Measurements from ENCODE around the gene ELP4. TPM values are rescaled to one million over a fixed set of nuclear protein-coding genes. Genes with fewer than 3 reads are reported as not detected.

ELP4 gene
- polyA plus RNA-seq, 3 donors, result 6.0 to 17.8 (median 16.4) TPM

- no peak overlapping the region for H3K4me3 Mint-ChIP-seq
- no peaks in the 10 kb centered on the region for H4K20me1 ChIP-seq (ENCODE audit: insufficient read depth, low read length)
- H3K79me2 ChIP-seq (ENCODE audit: insufficient read depth, low read length), result no peaks in the 10 kb centered on the region
- no peak overlapping the region for H3K4me3 ChIP-seq (replicated peaks in 1 of 3; ENCODE audit: low read depth in 2 of 3, low read length in 3 of 3)
- H3K4me1 Mint-ChIP-seq, result peaks cover 12% of the 10 kb centered on the region
- intact Hi-C loops (cut with micrococcal nuclease), result no loop called here
- no peaks in the 10 kb centered on the region for H3K36me3 ChIP-seq (replicated peaks in 1 of 2; ENCODE audit: control insufficient read depth in 1 of 2, insufficient read depth in 2 of 2, low read length in 2 of 2)
- WGBS (ENCODE audit: insufficient coverage), result 83% methylated on average over 2 of the region's 4 CpGs
- H3K9ac ChIP-seq (ENCODE audit: insufficient read depth, low read length, poor library complexity, severe bottlenecking), result no peak overlapping the region
- DNase-seq, result no peak
- no peaks in the 10 kb centered on the region for H3K4me1 ChIP-seq (ENCODE audit: control insufficient read depth in 1 of 2, insufficient read depth in 2 of 2, low read length in 2 of 2)
- peaks cover 0 to 10% (median 3%) of the 10 kb centered on the region in 7 donors for H3K9me3 Mint-ChIP-seq
- TF ChIP-seq CTCF (IDR thresholded peaks at IDR 0.05), result no peak
- H3K4me2 ChIP-seq (replicated peaks; ENCODE audit: extremely low read depth, low read length, poor library complexity, severe bottlenecking), result no peak overlapping the region
- no peak overlapping the region for H3K27ac Mint-ChIP-seq
- H3K27me3 Mint-ChIP-seq (ENCODE audit: low read depth in 3 of 3), result peaks cover 58 to 66% (median 60%) of the 10 kb centered on the region in 3 donors
- no peak overlapping the region for H3K27ac ChIP-seq (ENCODE audit: low read depth in 1 of 2, low read length in 2 of 2)
- H3K27me3 ChIP-seq (ENCODE audit: control insufficient read depth in 2 of 2, insufficient read depth in 2 of 2, low read length in 2 of 2), result peaks cover 74 to 93% of the 10 kb centered on the region in 2 donors
- peaks cover 4 to 11% of the 10 kb centered on the region in 2 donors for H3K9me3 ChIP-seq (replicated peaks in 1 of 2; ENCODE audit: control insufficient read depth in 1 of 2, insufficient read depth in 1 of 2, low read length in 2 of 2)
- no peak overlapping the region for H2AFZ ChIP-seq (ENCODE audit: insufficient read depth, low read depth, low read length, poor library complexity, severe bottlenecking)
- peaks cover 0 to 9% of the 10 kb centered on the region in 2 donors for H3K36me3 Mint-ChIP-seq
These were observed 320.8 kb downstream of the ELP4 start for GRCh38 chr11:31830406-31830805.

GRCh38 chr11:31834237-31834636, 324.7 kb downstream of the ELP4 start:
- WGBS (ENCODE audit: insufficient coverage), result no CpG with 5 or more reads among the region's 1 CpG
- no peak for TF ChIP-seq CTCF (IDR thresholded peaks at IDR 0.05)
- no peaks in the 10 kb centered on the region for H3K36me3 ChIP-seq (replicated peaks in 1 of 2; ENCODE audit: control insufficient read depth in 1 of 2, insufficient read depth in 2 of 2, low read length in 2 of 2)
- peaks cover 0 to 3% (median 0%) of the 10 kb centered on the region in 7 donors for H3K9me3 Mint-ChIP-seq
- H3K79me2 ChIP-seq (ENCODE audit: insufficient read depth, low read length), result no peaks in the 10 kb centered on the region
- H4K20me1 ChIP-seq (ENCODE audit: insufficient read depth, low read length), result no peaks in the 10 kb centered on the region
- H3K9ac ChIP-seq (ENCODE audit: insufficient read depth, low read length, poor library complexity, severe bottlenecking), result no peak overlapping the region
- no peak overlapping the region for H3K4me3 ChIP-seq (replicated peaks in 1 of 3; ENCODE audit: low read depth in 2 of 3, low read length in 3 of 3)
- H3K4me1 ChIP-seq (ENCODE audit: control insufficient read depth in 1 of 2, insufficient read depth in 2 of 2, low read length in 2 of 2), result no peaks in the 10 kb centered on the region
- no peak overlapping the region for H3K4me3 Mint-ChIP-seq
- H3K27ac Mint-ChIP-seq, result no peak overlapping the region
- H2AFZ ChIP-seq (ENCODE audit: insufficient read depth, low read depth, low read length, poor library complexity, severe bottlenecking), result no peak overlapping the region
- peaks cover 33 to 49% (median 41%) of the 10 kb centered on the region in 3 donors for H3K27me3 Mint-ChIP-seq (ENCODE audit: low read depth in 3 of 3)
- H3K27ac ChIP-seq (ENCODE audit: low read depth in 1 of 2, low read length in 2 of 2), result no peak overlapping the region
- H3K36me3 Mint-ChIP-seq, result no peaks in the 10 kb centered on the region
- no peaks in the 10 kb centered on the region for H3K4me1 Mint-ChIP-seq
- intact Hi-C loops (cut with micrococcal nuclease), result no loop called here
- H3K27me3 ChIP-seq (ENCODE audit: control insufficient read depth in 2 of 2, insufficient read depth in 2 of 2, low read length in 2 of 2), result peaks cover 58 to 77% of the 10 kb centered on the region in 2 donors
- DNase-seq, result no peak
- H3K4me2 ChIP-seq (replicated peaks; ENCODE audit: extremely low read depth, low read length, poor library complexity, severe bottlenecking), result no peak overlapping the region
- no peaks in the 10 kb centered on the region for H3K9me3 ChIP-seq (replicated peaks in 1 of 2; ENCODE audit: control insufficient read depth in 1 of 2, insufficient read depth in 1 of 2, low read length in 2 of 2)

Other genes starting within 250 kb of the ELP4 start
- gene DCDC1, start 140.0 kb upstream of the ELP4 start, polyA plus RNA-seq, result under 1 TPM in 1 of 3 donors, not detected in 2; 0.03 TPM
- 1 to 10 TPM; 3.4 to 4.8 (median 4.4) TPM for gene DNAJC24, start 139.9 kb upstream of the ELP4 start, polyA plus RNA-seq
- 1 to 10 TPM in 2 of 3 donors, under 1 TPM in 1; 0.53 to 5.0 (median 4.7) TPM for gene IMMP1L, start 145 bp upstream of the ELP4 start, polyA plus RNA-seq

All from CD14-positive monocyte (primary cell).